HCT116 (cell line): Measurements from ENCODE around the gene THRB. TPM values are rescaled to one million over a fixed set of nuclear protein-coding genes. Genes with fewer than 3 reads are reported as not detected.

ENCODE experiments used
- ATAC-seq: fragments of 200-7000 bp; cut with Tn5 transposase; 2 replicates; pipeline ENCODE4 v1.9.1; 2020; ENCODE audit warnings: mild to moderate bottlenecking, moderate library complexity
- BruUV-seq: library from RNA; stranded (reverse); fragments of 400-500 nt; replicated peaks from 2 replicates; lab custom pipeline; 2021; lab: Mats Ljungman, UMichigan
- CTCF ChIA-PET: fragments of 300-600 bp; sonication (Branson Sonifier 250); formaldehyde crosslinking; loops from one replicate; lab custom pipeline; 2021; ENCODE audit warnings: antibody characterized with exemption; lab: Charles Lee
- POLR2A ChIA-PET: fragments of 300-600, 350-600 bp; sonication (Branson Sonifier 250); formaldehyde crosslinking; loops from one replicate; lab custom pipeline; 2021; ENCODE audit warnings: antibody characterized with exemption; lab: Charles Lee
- RAD21 ChIA-PET, 2 experiments: fragments of 300-600 bp; sonication (Branson Sonifier 250); formaldehyde crosslinking; loops; one replicate each; lab custom pipeline; 2023; ENCODE audit warnings: low total read pairs in 2 of 2; ENCODE audit not compliant: uncharacterized antibody in 2 of 2, unreplicated experiment in 2 of 2, low non-redundant PET in 1 of 2; lab: Charles Lee
- DNase-seq: peaks from one replicate; pipeline ENCODE4 v3.0.0-alpha.2; 2010; ENCODE audit warnings: low read depth, low spot score
- H2AFZ ChIP-seq: fragments of 200-600 bp; shearing (Covaris generic), sonication (generic); 2 replicates; pipeline ENCODE4 v1.6.1; 2017; ENCODE audit warnings: low read depth, mixed run types, mixed read lengths, antibody characterized with exemption, low read length; ENCODE audit not compliant: poor library complexity, severe bottlenecking
- H3K27ac ChIP-seq: 2 replicates; pipeline ENCODE4 v1.5.1; 2012; ENCODE audit warnings: low read depth, low read length
- H3K27me3 ChIP-seq: fragments of 200-600 bp; sonication (generic); 2 replicates; pipeline ENCODE4 v1.6.1; 2016; ENCODE audit warnings: mixed run types, low read length, mixed read lengths; ENCODE audit not compliant: insufficient read depth
- H3K36me3 ChIP-seq, 2 experiments: fragments of 200-500 bp in 1 of 2; fragments of 200-600 bp in 1 of 2; sonication (Bioruptor generic) in 1 of 2; sonication (generic) in 1 of 2; 2 replicates each; pipeline versions ENCODE4 v1.5.1 to v1.6.1; 2014 to 2016; ENCODE audit warnings: low read length in 2 of 2, inconsistent platforms in 1 of 2, mixed read lengths in 1 of 2, mixed run types in 1 of 2; ENCODE audit not compliant: insufficient read depth in 2 of 2, control insufficient read depth in 1 of 2
- H3K4me1 ChIP-seq, 2 experiments: fragments of 200-600 bp in 1 of 2; sonication (generic) in 1 of 2; 2 replicates each; pipeline versions ENCODE4 v1.5.1 to v1.6.1; 2012 to 2017; ENCODE audit warnings: low read length in 2 of 2, inconsistent platforms in 1 of 2, mild to moderate bottlenecking in 1 of 2, mixed read lengths in 1 of 2, mixed run types in 1 of 2, moderate library complexity in 1 of 2; ENCODE audit not compliant: insufficient read depth in 2 of 2, control insufficient read depth in 1 of 2
- H3K4me2 ChIP-seq: fragments of 200-600 bp; sonication (generic); 2 replicates; pipeline ENCODE4 v1.6.1; 2017; ENCODE audit warnings: mixed run types, low read length, mixed read lengths
- H3K4me3 ChIP-seq, 2 experiments: fragments of 200-600 bp in 1 of 2; sonication (generic) in 1 of 2; replicated peaks in 1 of 2; 2 replicates each; pipeline ENCODE4 v1.5.1; 2011 to 2016; ENCODE audit warnings: low read length in 2 of 2, control low read depth in 1 of 2, low read depth in 1 of 2, mild to moderate bottlenecking in 1 of 2, mixed read lengths in 1 of 2, mixed run types in 1 of 2
- H3K79me2 ChIP-seq: fragments of 200-600 bp; sonication (generic); 2 replicates; pipeline ENCODE4 v1.6.1; 2017; ENCODE audit warnings: mild to moderate bottlenecking, mixed run types, low read length, moderate library complexity, mixed read lengths; ENCODE audit not compliant: insufficient read depth
- H3K9ac ChIP-seq: fragments of 200-600 bp; sonication (generic); 2 replicates; pipeline ENCODE4 v1.6.1; 2016; ENCODE audit warnings: low read length, mixed read lengths
- H3K9me2 ChIP-seq: fragments of 200-600 bp; sonication (generic), shearing (Covaris generic); 2 replicates; pipeline ENCODE4 v1.6.1; 2017; ENCODE audit warnings: mixed run types, mild to moderate bottlenecking, moderate library complexity; ENCODE audit not compliant: insufficient read depth
- H3K9me3 ChIP-seq, 2 experiments: fragments of 200-500 bp in 1 of 2; fragments of 200-600 bp in 1 of 2; sonication (Bioruptor generic) in 1 of 2; sonication (generic) in 1 of 2; 2 replicates each; pipeline ENCODE4 v1.6.1; 2014 to 2017; ENCODE audit warnings: low read length in 2 of 2, mixed read lengths in 2 of 2, inconsistent platforms in 1 of 2, low read depth in 1 of 2, mild to moderate bottlenecking in 1 of 2, mixed run types in 1 of 2, moderate library complexity in 1 of 2; ENCODE audit not compliant: control insufficient read depth in 1 of 2, insufficient read depth in 1 of 2
- H4K20me1 ChIP-seq: fragments of 200-600 bp; sonication (generic), shearing (Covaris generic); 2 replicates; pipeline ENCODE4 v1.6.1; 2017; ENCODE audit warnings: mixed run types, mild to moderate bottlenecking, moderate library complexity; ENCODE audit not compliant: insufficient read depth
- CEBPB ChIP-seq: IDR thresholded peaks from 2 replicates; pipeline ENCODE4 v1.6.1; 2012; ENCODE audit warnings: low read depth
- EGR1 ChIP-seq: IDR thresholded peaks from 2 replicates; pipeline ENCODE4 v1.6.1; 2012; ENCODE audit warnings: low read depth
- EZH2 ChIP-seq: fragments of 200-600 bp; sonication (generic); IDR thresholded peaks from 2 replicates; pipeline ENCODE4 v1.6.1; 2017; ENCODE audit warnings: antibody characterized with exemption, mixed run types
- JUND ChIP-seq: IDR thresholded peaks from 2 replicates; pipeline ENCODE4 v1.6.1; 2012
- POLR2AphosphoS5 ChIP-seq: IDR thresholded peaks from 2 replicates; pipeline ENCODE4 v1.6.1; 2011; ENCODE audit warnings: mild to moderate bottlenecking, low read depth, low read length, moderate library complexity
- RAD21 ChIP-seq: IDR thresholded peaks from 2 replicates; pipeline ENCODE4 v1.6.1; 2012; ENCODE audit warnings: low read depth, mild to moderate bottlenecking
- SP1 ChIP-seq: IDR thresholded peaks from 2 replicates; pipeline ENCODE4 v1.6.1; 2012; ENCODE audit warnings: low read depth
- SRF ChIP-seq: IDR thresholded peaks from 2 replicates; pipeline ENCODE4 v1.6.1; 2012; ENCODE audit warnings: low read depth
- TCF7L2 ChIP-seq: IDR thresholded peaks from 2 replicates; pipeline ENCODE4 v1.7.0; 2011; ENCODE audit warnings: borderline replicate concordance, inconsistent platforms; ENCODE audit not compliant: insufficient read depth, insufficient read length; ENCODE audit errors: extremely low read depth
- YY1 ChIP-seq: IDR thresholded peaks from 2 replicates; pipeline ENCODE4 v1.6.1; 2011; ENCODE audit warnings: low read length, low read depth, moderate library complexity, mild to moderate bottlenecking; ENCODE audit not compliant: insufficient replicate concordance; ENCODE audit errors: extremely low read depth
- ZFX ChIP-seq: fragments of 450-650 bp; IDR thresholded peaks from 2 replicates; pipeline ENCODE4 v1.6.1; 2017
- intact Hi-C: fragments of 100-400 bp; cut with micrococcal nuclease; formaldehyde crosslinking; loops from 2 replicates; pipeline ENCODE4 v1.10.0; 2022
- total RNA-seq: library from RNA; stranded (reverse); gene quantifications from one replicate; pipeline ENCODE4 v1.2.1, GENCODE V29; 2021; ENCODE audit not compliant: unreplicated experiment
- TF ChIP-seq, protein P1 (sequence below): IDR thresholded peaks from 2 replicates; pipeline ENCODE4 v1.6.1; 2012
- TF ChIP-seq, protein P2 (sequence below): IDR thresholded peaks from 2 replicates; pipeline ENCODE4 v1.6.1; 2012; ENCODE audit warnings: low read depth
- TF ChIP-seq, protein P3 (sequence below): IDR thresholded peaks from 2 replicates; pipeline ENCODE4 v1.6.1; 2012

Gene THRB
- total RNA-seq, 1 experiment from 2014 or later: 2.5 TPM

DNA sequence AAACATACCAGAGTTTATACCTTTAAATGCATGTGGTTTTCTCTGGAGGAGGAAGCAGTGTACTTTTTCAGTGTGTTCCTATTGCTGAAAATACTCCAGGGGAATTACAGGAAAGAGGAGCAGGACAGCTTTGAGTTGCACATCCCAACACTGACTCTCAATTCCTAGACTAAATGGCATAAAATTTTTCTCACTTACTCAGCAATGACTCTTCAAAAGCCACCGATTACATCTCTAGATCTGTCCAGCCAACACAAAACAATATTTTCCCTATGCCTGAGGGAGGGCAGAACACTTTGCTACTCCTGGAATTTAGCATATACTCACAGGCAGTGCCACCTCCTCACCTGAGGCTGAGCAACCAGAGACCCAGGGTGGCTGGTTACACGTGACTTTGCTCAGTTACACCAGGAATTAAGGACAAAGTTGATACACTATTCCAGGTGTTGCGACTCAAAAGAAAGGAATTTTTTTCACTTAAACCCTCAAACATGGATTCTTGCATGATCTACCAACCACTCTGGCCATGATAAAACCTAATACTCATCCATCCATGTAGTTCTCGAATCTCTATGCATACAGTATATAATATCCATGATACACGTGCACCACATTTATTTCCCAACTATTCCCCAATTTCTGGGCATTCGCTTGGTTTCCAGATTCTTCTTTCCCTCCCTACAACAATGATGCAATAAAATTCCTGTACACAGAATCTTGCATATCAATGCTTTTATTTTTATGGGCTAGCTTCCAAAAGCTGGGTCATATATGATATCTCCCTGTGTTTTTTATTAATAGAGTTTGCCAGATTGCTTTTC lies 194.6 kb downstream of the THRB start (continued):
- TF ChIP-seq, protein P1, sequence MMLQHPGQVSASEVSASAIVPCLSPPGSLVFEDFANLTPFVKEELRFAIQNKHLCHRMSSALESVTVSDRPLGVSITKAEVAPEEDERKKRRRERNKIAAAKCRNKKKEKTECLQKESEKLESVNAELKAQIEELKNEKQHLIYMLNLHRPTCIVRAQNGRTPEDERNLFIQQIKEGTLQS: no peak
- TF ChIP-seq SRF: no peak
- no peak for TF ChIP-seq POLR2AphosphoS5
- TF ChIP-seq YY1: no peak
- TF ChIP-seq, all 23 proteins: peak for 0

DNA sequence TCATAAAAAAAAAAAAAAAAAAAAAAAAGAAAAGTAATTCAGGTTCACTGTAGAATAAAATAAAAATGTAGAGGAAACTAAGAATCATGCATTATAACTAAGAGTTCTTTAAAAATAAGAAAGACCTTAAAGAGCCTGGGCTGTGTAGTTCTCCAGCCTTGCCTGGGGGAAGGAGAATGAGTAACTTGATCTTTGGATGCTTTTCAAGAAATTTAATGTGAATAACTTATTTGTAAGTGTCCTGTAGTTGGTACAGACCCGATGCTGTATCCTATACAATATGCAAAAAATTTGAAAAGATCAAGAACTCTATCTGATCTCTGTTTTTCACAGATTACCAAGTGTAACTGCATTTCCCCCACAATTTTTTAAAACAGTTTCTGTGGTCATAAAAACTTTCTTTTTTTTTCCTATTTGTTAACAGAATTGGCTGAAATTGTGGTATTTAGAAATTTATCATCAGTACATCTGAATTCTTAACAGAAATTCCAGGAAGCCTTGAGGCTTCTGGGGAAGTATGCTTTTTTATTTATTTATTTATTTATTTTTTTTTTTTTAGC lies 195.3 kb downstream of the THRB start:
- no peak overlapping the region for H3K4me2 ChIP-seq
- CTCF ChIA-PET: no interaction called here

More for the DNA sequence above, 195.3 kb downstream of the THRB start:
- no peaks in the 10 kb centered on the region for H3K27me3 ChIP-seq
- H3K4me1 ChIP-seq: peaks cover 3 to 12% of the 10 kb centered on the region in 2 experiments; a peak in 3 of 4 replicates
- H3K9ac ChIP-seq: no peak overlapping the region
- H3K4me3 ChIP-seq: no peak overlapping the region
- no peaks in the 10 kb centered on the region for H3K9me2 ChIP-seq
- ATAC-seq: no peak
- DNase-seq: no peak
- TF ChIP-seq SP1 (no peak), EGR1 (no peak), JUND (no peak), EZH2 (no peak), ZFX (no peak), RAD21 (no peak), YY1 (no peak), TCF7L2 (no peak), CEBPB (no peak)
- TF ChIP-seq, protein P2, sequence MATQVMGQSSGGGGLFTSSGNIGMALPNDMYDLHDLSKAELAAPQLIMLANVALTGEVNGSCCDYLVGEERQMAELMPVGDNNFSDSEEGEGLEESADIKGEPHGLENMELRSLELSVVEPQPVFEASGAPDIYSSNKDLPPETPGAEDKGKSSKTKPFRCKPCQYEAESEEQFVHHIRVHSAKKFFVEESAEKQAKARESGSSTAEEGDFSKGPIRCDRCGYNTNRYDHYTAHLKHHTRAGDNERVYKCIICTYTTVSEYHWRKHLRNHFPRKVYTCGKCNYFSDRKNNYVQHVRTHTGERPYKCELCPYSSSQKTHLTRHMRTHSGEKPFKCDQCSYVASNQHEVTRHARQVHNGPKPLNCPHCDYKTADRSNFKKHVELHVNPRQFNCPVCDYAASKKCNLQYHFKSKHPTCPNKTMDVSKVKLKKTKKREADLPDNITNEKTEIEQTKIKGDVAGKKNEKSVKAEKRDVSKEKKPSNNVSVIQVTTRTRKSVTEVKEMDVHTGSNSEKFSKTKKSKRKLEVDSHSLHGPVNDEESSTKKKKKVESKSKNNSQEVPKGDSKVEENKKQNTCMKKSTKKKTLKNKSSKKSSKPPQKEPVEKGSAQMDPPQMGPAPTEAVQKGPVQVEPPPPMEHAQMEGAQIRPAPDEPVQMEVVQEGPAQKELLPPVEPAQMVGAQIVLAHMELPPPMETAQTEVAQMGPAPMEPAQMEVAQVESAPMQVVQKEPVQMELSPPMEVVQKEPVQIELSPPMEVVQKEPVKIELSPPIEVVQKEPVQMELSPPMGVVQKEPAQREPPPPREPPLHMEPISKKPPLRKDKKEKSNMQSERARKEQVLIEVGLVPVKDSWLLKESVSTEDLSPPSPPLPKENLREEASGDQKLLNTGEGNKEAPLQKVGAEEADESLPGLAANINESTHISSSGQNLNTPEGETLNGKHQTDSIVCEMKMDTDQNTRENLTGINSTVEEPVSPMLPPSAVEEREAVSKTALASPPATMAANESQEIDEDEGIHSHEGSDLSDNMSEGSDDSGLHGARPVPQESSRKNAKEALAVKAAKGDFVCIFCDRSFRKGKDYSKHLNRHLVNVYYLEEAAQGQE: no peak
- TF ChIP-seq, protein P3, sequence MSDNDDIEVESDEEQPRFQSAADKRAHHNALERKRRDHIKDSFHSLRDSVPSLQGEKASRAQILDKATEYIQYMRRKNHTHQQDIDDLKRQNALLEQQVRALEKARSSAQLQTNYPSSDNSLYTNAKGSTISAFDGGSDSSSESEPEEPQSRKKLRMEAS: no peak
- no peaks in the 10 kb centered on the region for H3K9me3 ChIP-seq
- H4K20me1 ChIP-seq: no peaks in the 10 kb centered on the region
- RAD21 ChIA-PET: no interaction called here
- no peak overlapping the region for H2AFZ ChIP-seq
- BruUV-seq: no TSS peak
- H3K27ac ChIP-seq: no peak overlapping the region
- POLR2A ChIA-PET: no interaction called here
- H3K79me2 ChIP-seq: no peaks in the 10 kb centered on the region
- intact Hi-C loops: no loop called here
- no peaks in the 10 kb centered on the region for H3K36me3 ChIP-seq
